ENCODE data around the gene TGFBR2. TPM values are rescaled to one million over a fixed set of nuclear protein-coding genes. Genes with fewer than 3 reads are reported as not detected.

TGFBR2 gene
- total RNA-seq, 1 donor from 2014 or later, result 25.7 TPM

DNA sequence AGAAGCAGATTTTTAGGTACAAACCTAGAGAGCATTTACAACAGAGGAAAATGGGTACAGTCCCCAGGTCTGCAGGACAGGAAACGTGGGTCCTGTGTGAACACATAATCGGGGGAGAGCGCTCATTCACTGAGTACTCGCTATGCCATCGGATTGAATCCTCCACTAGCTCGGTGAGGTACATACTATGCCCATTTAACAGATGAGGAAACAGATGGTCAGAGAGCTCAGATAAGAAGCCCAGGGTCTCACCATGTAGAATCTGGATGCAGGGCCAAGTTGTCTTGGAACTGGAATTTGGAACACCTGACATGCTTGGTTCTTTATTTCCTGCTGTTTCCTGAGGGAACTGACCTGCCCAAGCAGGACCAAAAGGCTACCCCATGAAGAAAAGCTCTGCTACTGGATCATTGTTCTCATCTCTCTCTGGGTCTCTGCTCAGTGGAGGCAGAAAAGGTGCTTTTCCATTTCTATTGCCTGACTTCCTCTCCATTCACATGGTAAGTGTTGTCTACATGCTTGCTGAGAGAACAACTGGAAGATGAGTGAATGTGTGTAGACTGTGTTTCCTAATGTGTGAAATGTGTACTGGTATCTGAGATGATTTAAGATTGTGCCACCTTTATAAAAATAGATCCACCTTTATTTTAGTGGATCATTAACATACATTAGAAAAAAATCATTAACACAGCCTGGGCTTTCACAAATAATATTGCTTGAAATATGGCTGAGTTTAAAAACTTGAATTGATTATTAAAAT, 89.1 kb downstream of the TGFBR2 start:
- no peak overlapping the region for H3K4me3 Mint-ChIP-seq (ENCODE audit: unreplicated experiment)
- no peak for DNase-seq (ENCODE audit: low spot score)
- H3K4me1 Mint-ChIP-seq (ENCODE audit: low read depth), result peaks cover 9% of the 10 kb centered on the region
- peaks cover 8% of the 10 kb centered on the region for H3K36me3 Mint-ChIP-seq (ENCODE audit: low read depth)
- H3K27ac Mint-ChIP-seq (ENCODE audit: unreplicated experiment), result no peak overlapping the region
- TF ChIP-seq, protein P1, sequence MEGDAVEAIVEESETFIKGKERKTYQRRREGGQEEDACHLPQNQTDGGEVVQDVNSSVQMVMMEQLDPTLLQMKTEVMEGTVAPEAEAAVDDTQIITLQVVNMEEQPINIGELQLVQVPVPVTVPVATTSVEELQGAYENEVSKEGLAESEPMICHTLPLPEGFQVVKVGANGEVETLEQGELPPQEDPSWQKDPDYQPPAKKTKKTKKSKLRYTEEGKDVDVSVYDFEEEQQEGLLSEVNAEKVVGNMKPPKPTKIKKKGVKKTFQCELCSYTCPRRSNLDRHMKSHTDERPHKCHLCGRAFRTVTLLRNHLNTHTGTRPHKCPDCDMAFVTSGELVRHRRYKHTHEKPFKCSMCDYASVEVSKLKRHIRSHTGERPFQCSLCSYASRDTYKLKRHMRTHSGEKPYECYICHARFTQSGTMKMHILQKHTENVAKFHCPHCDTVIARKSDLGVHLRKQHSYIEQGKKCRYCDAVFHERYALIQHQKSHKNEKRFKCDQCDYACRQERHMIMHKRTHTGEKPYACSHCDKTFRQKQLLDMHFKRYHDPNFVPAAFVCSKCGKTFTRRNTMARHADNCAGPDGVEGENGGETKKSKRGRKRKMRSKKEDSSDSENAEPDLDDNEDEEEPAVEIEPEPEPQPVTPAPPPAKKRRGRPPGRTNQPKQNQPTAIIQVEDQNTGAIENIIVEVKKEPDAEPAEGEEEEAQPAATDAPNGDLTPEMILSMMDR (IDR thresholded peaks at IDR 0.05), result no peak
- H3K9me3 Mint-ChIP-seq (ENCODE audit: low read depth), result no peaks in the 10 kb centered on the region
- no peaks in the 10 kb centered on the region for H3K27me3 Mint-ChIP-seq (ENCODE audit: low read depth)

DNA sequence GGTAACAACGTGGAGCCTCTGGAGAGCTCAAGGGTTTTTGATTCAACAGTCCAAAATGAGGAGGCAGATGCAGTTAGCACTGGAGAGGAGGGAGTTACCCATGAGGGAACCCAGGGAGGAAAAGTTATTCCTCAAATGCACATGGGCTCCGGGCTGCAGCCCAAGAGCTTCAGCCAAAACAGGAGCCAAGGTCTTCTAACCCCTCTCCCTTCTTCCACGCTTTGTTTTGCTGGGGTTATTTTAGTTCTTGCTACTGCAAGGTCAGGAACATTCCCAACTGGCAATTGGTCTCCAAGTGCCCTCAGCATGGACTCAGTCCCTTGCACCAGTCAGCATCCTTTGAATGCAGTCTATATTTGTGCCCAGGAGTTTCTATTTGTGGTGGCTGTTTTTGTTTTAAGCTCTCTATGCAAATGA, 90.0 kb downstream of the TGFBR2 start:
- Mint-ChIP-seq H3K27me3 (ENCODE audit: low read depth) (no peaks in the 10 kb centered on the region), H3K27ac (ENCODE audit: unreplicated experiment) (no peak overlapping the region), H3K4me3 (ENCODE audit: unreplicated experiment) (no peak overlapping the region), H3K4me1 (ENCODE audit: low read depth) (peaks cover 8% of the 10 kb centered on the region), H3K36me3 (ENCODE audit: low read depth) (peaks cover 8% of the 10 kb centered on the region), H3K9me3 (ENCODE audit: low read depth) (no peaks in the 10 kb centered on the region)
- no peak for DNase-seq (ENCODE audit: low spot score)
- TF ChIP-seq, protein P1 (IDR thresholded peaks at IDR 0.05), result no peak

DNA sequence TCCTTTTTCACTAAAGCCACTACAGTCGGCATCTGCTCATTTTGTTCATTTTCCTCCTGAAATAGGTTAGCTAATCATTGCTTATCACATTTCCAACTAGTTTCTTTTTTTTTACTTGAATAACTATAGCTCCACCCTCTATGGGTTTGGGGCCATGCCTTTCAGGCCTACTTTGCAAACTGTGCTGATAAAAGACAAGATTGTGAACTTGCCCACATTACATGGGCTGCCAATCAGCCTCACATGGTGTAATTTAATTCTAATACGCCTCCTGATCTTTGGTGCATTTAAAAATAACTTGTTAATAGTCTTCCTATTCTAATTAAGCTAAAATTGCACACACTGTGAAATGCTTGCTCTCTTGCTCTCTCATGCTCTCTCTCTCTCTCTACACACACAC, 90.5 kb downstream of the TGFBR2 start:
- Mint-ChIP-seq H3K4me1 (ENCODE audit: low read depth) (peaks cover 8% of the 10 kb centered on the region), H3K27me3 (ENCODE audit: low read depth) (no peaks in the 10 kb centered on the region), H3K27ac (ENCODE audit: unreplicated experiment) (no peak overlapping the region), H3K36me3 (ENCODE audit: low read depth) (peaks cover 8% of the 10 kb centered on the region), H3K4me3 (ENCODE audit: unreplicated experiment) (no peak overlapping the region), H3K9me3 (ENCODE audit: low read depth) (no peaks in the 10 kb centered on the region)
- no peak for DNase-seq (ENCODE audit: low spot score)
- TF ChIP-seq, protein P1 (IDR thresholded peaks at IDR 0.05), result no peak

DNA sequence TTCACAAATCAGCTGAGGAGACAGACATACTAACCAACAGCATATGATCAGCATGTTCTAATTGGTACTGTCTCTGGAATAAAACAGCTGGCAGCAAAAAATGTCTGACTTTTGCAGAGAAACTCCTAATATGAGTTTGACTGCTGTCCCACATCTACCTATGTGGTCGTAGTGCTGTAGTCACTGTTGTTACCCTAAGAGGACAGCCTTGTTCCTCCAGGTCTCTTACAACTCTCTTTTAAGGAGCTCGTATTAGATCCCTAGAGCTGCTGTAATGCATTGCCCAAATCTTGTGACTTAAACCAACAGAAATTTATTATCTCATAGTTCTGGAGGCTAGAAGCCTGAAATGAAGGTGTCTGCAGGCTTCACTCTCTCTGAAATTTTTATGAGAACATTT, 92.1 kb downstream of the TGFBR2 start:
- Mint-ChIP-seq H3K27ac (ENCODE audit: unreplicated experiment) (no peak overlapping the region), H3K36me3 (ENCODE audit: low read depth) (peaks cover 12% of the 10 kb centered on the region), H3K4me3 (ENCODE audit: unreplicated experiment) (no peak overlapping the region), H3K27me3 (ENCODE audit: low read depth) (no peaks in the 10 kb centered on the region), H3K9me3 (ENCODE audit: low read depth) (peaks cover 6% of the 10 kb centered on the region), H3K4me1 (ENCODE audit: low read depth) (peaks cover 2% of the 10 kb centered on the region)
- no peak for DNase-seq (ENCODE audit: low spot score)
- TF ChIP-seq, protein P1 (IDR thresholded peaks at IDR 0.05), result no peak

DNA sequence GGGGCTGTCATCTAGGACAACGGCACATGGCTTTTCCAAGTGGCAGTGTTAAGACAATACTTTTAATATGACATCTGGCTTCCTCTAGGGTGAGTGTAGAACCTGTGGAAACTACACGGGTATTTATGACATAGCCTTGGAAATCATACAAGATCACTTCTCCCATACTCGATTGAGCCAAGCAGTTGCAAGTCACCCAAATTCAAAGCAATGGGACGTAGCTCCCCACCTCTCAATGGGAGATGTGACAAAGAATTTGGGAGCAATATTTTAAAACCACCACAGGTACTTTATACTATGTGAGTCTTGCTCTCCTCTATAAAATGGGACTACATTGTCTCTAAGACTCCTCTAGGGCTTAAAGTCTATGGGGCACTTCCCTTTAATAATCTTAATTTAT, 93.5 kb downstream of the TGFBR2 start:
- TF ChIP-seq, protein P1 (IDR thresholded peaks at IDR 0.05), result no peak
- H3K36me3 Mint-ChIP-seq (ENCODE audit: low read depth), result peaks cover 10% of the 10 kb centered on the region
- no peaks in the 10 kb centered on the region for H3K27me3 Mint-ChIP-seq (ENCODE audit: low read depth)
- no peak overlapping the region for H3K4me3 Mint-ChIP-seq (ENCODE audit: unreplicated experiment)
- no peaks in the 10 kb centered on the region for H3K4me1 Mint-ChIP-seq (ENCODE audit: low read depth)
- H3K9me3 Mint-ChIP-seq (ENCODE audit: low read depth), result peaks cover 7% of the 10 kb centered on the region
- no peak overlapping the region for H3K27ac Mint-ChIP-seq (ENCODE audit: unreplicated experiment)
- DNase-seq (ENCODE audit: low spot score), result no peak

Measured in chondrocyte (in vitro differentiated cells).